SU-DHL-6 (cell line): ENCODE measurements around the gene OR1G1.
"Not testable (repeated sequence)": the region's sequence is repeated elsewhere in the genome, so short reads cannot be mapped to it uniquely, and the experiment has no call there.

Experiments used
- EZH2phosphoT487 ChIP-seq: fragments of 200-600 bp; sonication (generic), shearing (Covaris generic); conservative IDR thresholded peaks from 2 replicates; pipeline ENCODE4 v1.6.1; 2018; ENCODE audit warnings: mild to moderate bottlenecking, antibody characterized with exemption, low read length, moderate library complexity, mixed read lengths
- TF ChIP-seq, protein P1 (sequence below): fragments of 200-600 bp; sonication (generic); IDR thresholded peaks from one replicate; pipeline ENCODE4 v1.5.1; 2017; ENCODE audit warnings: antibody characterized with exemption, mild to moderate bottlenecking, low read length, moderate library complexity; ENCODE audit not compliant: insufficient read depth, poor library complexity, severe bottlenecking

DNA sequence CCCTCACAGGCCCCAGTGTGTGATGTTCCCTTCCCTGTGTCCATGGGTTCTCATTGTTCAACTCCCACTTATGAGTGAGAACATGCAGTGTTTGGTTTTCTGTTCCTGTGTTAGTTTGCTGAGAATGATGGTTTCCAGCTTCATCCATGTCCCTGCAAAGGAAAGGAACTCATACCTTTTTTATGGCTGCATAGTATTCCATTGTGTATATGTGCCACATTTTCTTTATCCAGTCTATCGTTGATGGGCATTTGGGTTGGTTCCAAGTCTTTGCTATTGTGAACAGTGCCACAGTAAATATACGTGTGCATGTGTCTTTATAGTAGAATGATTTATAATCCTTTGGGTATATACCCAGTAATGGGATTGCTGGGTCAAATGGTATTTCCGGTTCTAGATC is 10.1 kb upstream of the OR1G1 start:
- TF ChIP-seq EZH2phosphoT487 = not testable (repeated sequence)
- TF ChIP-seq, protein P1, sequence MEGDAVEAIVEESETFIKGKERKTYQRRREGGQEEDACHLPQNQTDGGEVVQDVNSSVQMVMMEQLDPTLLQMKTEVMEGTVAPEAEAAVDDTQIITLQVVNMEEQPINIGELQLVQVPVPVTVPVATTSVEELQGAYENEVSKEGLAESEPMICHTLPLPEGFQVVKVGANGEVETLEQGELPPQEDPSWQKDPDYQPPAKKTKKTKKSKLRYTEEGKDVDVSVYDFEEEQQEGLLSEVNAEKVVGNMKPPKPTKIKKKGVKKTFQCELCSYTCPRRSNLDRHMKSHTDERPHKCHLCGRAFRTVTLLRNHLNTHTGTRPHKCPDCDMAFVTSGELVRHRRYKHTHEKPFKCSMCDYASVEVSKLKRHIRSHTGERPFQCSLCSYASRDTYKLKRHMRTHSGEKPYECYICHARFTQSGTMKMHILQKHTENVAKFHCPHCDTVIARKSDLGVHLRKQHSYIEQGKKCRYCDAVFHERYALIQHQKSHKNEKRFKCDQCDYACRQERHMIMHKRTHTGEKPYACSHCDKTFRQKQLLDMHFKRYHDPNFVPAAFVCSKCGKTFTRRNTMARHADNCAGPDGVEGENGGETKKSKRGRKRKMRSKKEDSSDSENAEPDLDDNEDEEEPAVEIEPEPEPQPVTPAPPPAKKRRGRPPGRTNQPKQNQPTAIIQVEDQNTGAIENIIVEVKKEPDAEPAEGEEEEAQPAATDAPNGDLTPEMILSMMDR = not testable (repeated sequence)
